GM11168 (cell line): Measurements from ENCODE around the gene RIN3.

Source experiments
- in situ Hi-C: fragments of 300-500 bp; cut with MboI; formaldehyde crosslinking; loops from one replicate; pipeline ENCODE4 v1.12.0; 2022; ENCODE audit warnings: low sequenced_read_pairs; ENCODE audit not compliant: unreplicated experiment

The RIN3 gene

GRCh38 chr14:92570674-92571262 is 57.2 kb downstream of the RIN3 start:
- in situ Hi-C loops: no loop called here

- in situ Hi-C loops: no loop called here
These were observed 58.5 kb downstream of the RIN3 start for GRCh38 chr14:92572050-92572449.

GRCh38 chr14:92573761-92574498 is 60.3 kb downstream of the RIN3 start:
- in situ Hi-C loops: no loop called here

GRCh38 chr14:92575061-92575747 is 61.6 kb downstream of the RIN3 start:
- in situ Hi-C loops: loop anchor here (25.0 kb wide), 1 partner anchor 212 kb away; the partner anchor contains the start of gene GOLGA5

- in situ Hi-C loops: loop anchor here (25.0 kb wide), 1 partner anchor 211 kb away; the partner anchor contains the start of gene GOLGA5
These were observed 62.2 kb downstream of the RIN3 start for GRCh38 chr14:92575748-92576303.

GRCh38 chr14:92577321-92577742 is 63.8 kb downstream of the RIN3 start:
- in situ Hi-C loops: loop anchor here (25.0 kb wide), 1 partner anchor 210 kb away; the partner anchor contains the start of gene GOLGA5

- in situ Hi-C loops: loop anchor here (25.0 kb wide), 1 partner anchor 209 kb away; the partner anchor contains the start of gene GOLGA5
These were observed 64.9 kb downstream of the RIN3 start for GRCh38 chr14:92578511-92578910.

- in situ Hi-C loops: loop anchor here (25.0 kb wide), 1 partner anchor 208 kb away; the partner anchor contains the start of gene GOLGA5
These were observed 65.8 kb downstream of the RIN3 start for GRCh38 chr14:92579244-92579936.

- in situ Hi-C loops: loop anchor here (25.0 kb wide), 1 partner anchor 206 kb away; the partner anchor contains the start of gene GOLGA5
These were observed 67.6 kb downstream of the RIN3 start for GRCh38 chr14:92581206-92581605.

- in situ Hi-C loops: loop anchor here (25.0 kb wide), 1 partner anchor 205 kb away; the partner anchor contains the start of gene GOLGA5
These were observed 68.5 kb downstream of the RIN3 start for GRCh38 chr14:92581966-92582566.

GRCh38 chr14:92582706-92583452 is 69.3 kb downstream of the RIN3 start:
- in situ Hi-C loops: loop anchor here (25.0 kb wide), 1 partner anchor 204 kb away; the partner anchor contains the start of gene GOLGA5

GRCh38 chr14:92584220-92584619 is 70.6 kb downstream of the RIN3 start:
- in situ Hi-C loops: loop anchor here (25.0 kb wide), 1 partner anchor 203 kb away; the partner anchor contains the start of gene GOLGA5

GRCh38 chr14:92584816-92585215 is 71.2 kb downstream of the RIN3 start:
- in situ Hi-C loops: loop anchor here (25.0 kb wide), 1 partner anchor 202 kb away; the partner anchor contains the start of gene GOLGA5

- in situ Hi-C loops: loop anchor here (25.0 kb wide), 1 partner anchor 201 kb away; the partner anchor contains the start of gene GOLGA5
These were observed 72.7 kb downstream of the RIN3 start for GRCh38 chr14:92585981-92586937.

- in situ Hi-C loops: loop anchor here (25.0 kb wide), 1 partner anchor 200 kb away; the partner anchor contains the start of gene GOLGA5
These were observed 73.5 kb downstream of the RIN3 start for GRCh38 chr14:92586963-92587699.

- in situ Hi-C loops: loop anchor here (25.0 kb wide), 1 partner anchor 200 kb away; the partner anchor contains the start of gene GOLGA5
These were observed 74.1 kb downstream of the RIN3 start for GRCh38 chr14:92587700-92588085.
